ENCODE measurements around the gene ASIC2.

The ASIC2 gene

DNA sequence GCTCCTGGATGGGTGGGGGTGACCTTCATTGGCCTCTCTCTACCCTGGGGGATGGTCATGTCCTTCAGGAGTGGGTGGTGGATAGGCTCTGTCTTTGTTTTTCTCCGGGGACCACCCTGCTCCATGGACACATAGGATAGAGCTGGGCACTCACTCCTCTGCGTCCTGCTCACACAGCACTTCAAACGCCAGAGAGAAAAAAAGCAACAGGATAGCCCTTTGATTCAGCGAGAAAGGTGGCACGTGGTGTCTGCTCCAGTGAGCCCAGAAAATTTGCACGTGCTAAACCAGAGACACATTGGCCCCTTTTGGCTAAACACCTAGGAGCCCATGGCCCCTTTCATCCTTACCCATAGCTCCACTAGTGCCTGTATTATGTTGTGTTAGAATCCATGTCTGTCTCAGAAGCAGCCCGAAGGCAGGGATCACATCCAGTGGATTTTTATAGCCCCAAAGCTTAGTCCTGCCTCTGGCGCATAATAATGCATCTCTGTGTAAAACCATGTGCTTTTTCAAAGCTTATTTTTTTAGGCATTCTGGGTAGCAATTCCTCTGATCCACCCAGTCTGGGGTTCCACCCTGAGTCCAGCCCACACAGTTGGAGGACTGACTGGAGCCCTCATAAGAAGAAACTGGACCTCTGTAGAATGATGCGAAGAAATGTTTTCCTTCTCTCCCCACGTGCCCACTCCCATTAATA, 90.1 kb downstream of the ASIC2 start:
- no peak for DNase-seq (ENCODE audit: low spot score)

DNA sequence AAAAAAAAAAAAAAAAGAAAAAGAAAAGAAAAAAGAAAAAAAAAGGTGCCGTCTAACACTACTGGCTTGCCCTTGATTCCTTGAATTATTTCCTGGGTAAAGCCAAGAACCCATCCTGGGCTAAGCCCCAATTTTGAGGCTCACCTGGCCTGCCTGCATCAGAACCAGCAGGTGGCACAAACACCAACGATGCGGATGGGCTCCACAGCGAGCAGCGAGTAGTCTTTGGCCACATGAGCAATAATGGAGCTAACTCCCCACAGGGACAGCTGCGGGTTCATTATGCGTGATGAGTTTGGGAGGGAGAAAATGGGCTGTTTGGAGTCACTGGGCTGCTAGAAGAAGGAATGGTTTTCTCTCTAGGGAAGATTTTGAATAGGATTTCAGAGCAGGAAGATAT, 91.1 kb downstream of the ASIC2 start:
- DNase-seq (ENCODE audit: low spot score) = no peak

DNA sequence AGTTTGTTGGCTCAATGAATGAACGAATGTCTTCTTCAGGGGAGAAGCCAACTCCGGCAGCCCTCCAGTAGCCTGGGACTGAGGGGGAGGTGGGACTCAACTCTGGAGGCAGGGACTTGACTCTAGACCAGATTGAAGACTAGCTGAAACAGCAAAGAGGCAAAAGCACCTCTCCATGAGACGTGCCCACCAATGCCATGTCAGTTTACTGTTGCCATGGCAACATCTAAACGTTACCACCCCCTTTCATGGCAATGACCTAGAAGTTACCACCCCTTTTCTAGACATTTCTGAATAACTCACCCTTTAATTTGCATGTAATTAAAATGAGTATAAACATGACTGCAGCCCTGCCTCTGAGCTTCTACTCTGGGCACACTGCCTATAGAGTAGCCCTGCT, 91.8 kb downstream of the ASIC2 start:
- no peak for DNase-seq (ENCODE audit: low spot score)

DNA sequence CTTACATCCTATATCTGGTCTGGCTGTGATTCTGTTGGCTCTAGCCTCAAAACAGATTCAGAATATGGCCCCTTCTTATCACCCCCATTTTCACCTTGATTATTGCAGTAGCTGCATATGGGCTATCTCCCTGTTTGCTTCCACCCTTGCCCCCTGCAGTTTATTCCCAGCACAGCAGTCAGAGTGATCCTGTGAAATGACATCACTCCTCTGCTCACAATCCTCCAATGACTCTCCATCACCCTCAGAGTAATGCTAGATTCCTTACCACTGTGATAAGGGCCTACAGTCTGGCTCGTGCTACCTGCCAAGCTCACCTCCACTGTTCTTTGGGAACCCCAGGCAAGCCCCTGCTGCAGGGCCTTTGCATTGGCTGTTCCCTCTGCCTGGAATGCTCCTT, 92.5 kb downstream of the ASIC2 start:
- DNase-seq (ENCODE audit: low spot score) = no peak

DNA sequence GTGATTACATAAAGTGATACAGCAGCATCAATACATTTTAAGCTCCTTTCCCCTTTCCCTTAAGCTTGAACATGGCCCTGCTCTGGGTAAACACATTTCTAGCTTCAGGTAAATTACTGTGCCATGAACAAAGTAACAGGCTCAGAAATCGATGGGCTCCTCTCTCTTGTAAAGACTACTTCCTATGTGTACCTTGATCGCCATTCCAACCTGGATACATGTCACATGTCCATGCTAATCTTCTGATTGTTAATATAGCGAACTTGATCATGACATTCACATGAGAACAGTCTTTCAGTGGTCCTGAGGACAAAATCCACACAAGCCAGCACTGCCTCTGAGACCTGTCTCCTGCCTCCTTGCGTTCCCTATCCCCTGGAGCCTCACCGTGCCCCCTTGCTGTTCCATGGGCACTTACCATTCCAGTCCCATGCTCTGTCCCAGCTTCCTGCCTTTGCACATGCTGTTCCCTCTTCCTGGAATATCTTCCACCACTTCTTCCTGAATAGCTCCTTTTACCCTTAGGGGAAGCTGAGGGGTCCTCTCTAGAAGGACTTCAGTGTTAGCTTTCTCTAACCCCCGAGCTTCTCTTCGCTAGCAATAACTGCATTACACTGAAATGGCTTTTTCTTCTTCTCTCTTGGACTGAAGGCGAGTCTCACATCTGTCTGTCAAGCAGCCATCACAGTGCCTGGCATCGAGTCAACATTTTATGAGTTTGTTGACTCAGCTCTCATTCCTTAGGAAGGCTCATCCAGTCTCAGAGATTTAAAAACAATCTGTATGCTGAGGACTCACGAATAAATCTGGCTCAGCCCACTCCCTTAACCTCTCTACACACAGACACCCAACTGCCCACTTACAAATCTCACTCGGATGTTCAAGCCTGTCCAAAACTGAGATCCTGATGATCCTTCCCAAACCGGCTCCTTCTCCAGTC, 93.3 kb downstream of the ASIC2 start:
- DNase-seq (ENCODE audit: low spot score) = peak; percentile 51

DNA sequence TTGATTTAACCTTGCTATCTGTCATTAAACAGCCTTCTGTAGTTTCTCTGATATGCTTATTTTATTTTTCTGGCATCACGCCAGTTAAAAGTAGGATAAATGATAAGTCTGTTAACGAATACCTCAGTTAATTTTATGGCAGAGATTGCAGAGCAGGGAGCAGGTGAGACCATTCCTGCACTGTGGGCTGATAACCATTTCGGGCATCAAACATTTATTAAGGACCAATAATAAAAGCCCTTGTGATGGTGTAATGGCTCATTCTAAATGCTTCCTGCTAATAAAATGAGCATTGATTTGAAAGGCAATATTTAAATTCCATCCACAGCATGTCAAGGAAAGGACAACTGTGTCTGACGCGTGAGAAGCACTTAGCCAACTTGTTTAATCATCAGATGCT, 94.1 kb downstream of the ASIC2 start:
- no peak for DNase-seq (ENCODE audit: low spot score)

DNA sequence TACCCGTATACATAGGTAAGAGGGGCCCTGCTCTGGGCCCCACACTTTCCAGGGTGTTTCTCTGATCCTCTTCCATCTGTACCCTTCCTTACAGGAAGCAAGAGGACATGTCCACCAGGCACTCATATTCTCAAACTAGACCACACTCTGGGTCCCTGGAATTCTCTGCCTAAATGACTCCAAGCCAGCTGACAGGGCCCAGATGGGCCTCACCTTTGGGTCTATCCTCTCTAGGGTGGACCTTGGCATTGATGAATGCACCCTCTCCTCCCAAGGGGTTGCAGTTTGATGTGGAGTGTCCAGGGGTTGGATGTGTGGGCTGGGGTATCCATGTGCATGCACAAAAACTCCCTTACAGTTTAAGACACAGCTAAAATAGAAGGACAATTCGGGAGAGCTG, 95.8 kb downstream of the ASIC2 start:
- no peak for DNase-seq (ENCODE audit: low spot score)

DNA sequence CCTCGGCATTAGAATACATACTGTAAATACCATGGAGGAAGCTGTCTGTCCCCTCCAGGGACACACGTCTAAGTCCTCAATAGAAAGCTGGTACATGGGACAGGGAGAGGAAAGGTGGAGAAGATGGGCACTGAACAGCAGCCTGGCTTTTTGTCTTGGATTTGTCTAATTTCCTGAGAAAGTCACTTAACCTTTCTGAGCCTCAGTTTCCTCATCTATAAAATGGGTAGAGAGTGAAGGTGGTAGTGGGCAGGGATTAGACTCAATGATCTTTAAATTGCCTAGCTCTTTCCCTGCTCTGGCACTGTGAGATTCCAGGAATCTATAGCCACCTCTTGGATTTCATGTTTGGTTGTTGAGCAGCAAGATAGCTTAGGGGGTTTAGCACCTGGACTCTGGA, 96.2 kb downstream of the ASIC2 start:
- DNase-seq (ENCODE audit: low spot score) = no peak

DNA sequence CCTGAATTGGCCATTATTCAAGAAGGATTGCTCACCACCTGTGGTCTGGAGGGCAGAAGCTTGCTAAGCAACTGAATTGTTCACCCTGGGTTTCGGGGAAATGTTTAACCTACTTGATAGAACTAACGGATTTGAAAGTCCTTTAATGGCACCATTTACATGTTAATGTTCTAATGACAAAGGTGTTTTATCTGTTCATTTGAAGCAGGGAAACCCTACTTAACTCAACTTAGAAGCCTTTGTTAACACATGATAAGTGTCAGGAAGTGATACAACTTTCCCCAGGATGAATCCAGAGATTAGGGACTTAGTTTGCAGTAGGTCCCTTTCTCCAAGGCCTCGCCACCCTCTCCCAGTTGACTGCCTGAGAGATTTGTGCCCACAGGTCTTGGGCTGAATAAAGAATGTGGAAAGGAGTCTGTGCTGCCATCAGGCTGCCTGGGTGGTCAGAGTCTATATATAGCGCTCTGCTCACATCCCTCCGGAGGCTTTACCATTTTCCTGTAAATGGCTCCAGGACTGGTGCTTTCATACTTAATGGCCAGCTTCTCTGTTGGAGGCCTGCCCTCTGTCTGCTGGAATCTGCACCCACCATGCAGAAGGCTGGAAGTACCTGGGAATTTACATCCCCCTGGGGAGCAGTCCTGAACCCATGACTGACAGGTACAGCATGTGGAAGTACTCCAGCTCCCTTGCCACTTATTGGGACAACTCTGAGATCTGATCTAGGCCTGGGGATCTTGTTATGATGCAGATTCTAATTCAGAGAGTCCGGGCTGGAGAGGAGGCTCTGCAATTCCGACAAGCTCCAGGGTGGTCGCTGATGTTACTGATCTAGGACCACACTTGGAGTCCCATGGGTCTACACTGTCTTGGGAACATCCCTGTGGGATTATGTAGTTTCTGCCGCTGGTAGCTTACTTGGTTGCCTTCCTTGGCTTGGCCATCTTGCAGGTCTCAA, 99.9 kb downstream of the ASIC2 start:
- DNase-seq (ENCODE audit: low spot score) = no peak

DNA sequence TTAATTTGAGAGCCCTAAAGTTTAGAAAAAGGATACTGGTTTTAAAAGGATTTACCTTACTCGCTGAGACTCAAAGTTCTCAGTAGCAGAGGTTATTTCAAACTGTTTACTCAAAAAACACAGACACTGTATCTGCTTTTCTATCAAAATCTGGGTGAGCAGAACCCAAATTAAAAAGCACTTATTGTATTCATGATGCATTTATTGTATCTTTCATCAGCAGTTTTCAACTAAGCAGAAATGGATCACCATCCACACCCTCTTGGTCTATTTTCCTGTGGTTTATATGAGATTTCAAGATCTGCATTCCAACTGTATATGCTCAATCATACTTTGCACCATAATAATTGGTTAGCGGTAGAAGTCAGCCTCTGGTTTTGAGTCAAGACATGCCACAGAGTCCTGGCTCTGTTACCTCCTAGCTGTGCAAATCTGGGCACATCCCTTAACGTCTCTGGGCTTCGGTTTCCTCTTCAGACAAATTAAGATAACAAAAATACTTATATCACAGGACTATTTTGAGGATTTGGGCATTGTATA, 109.5 kb downstream of the ASIC2 start:
- DNase-seq (ENCODE audit: low spot score) = no peak

DNA sequence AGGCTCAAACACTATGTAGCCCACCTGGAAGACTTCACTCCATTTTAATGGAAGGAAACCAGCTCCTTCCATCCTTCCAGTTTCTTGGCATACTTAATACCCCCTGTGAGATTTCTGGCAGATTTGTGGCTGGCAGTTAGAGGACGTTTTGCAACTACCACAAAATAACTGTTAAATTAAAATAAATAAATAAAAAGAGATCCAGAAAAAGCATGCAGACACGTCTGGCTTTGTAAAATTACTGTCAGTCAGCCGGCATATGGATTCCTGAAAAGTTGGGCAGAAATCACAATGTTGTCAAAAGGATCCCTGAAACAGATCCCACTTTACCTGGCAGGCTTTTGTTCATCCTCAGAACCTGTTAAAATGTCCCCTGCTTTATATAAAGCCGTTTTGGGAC, 113.9 kb downstream of the ASIC2 start:
- no peak for DNase-seq (ENCODE audit: low spot score)

DNA sequence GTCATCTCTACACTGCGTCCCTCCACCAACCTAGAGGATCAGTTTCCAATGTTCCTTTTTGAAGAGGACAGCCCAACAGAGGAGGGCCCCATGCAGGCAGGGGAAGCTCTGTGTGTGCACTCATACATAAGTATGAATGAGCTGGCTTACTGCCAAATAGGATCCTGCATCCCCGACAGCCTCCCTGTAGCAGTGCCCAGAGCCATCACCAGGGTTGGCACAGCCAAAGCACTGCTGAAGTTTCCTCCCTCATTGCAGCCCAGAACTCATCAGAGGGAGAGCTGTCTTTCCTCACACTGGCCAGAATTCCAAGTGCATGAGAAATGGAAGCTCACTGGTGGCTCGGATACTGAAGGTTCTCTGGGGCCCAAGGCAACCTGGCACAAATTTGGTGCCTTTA, 114.4 kb downstream of the ASIC2 start:
- no peak for DNase-seq (ENCODE audit: low spot score)

DNA sequence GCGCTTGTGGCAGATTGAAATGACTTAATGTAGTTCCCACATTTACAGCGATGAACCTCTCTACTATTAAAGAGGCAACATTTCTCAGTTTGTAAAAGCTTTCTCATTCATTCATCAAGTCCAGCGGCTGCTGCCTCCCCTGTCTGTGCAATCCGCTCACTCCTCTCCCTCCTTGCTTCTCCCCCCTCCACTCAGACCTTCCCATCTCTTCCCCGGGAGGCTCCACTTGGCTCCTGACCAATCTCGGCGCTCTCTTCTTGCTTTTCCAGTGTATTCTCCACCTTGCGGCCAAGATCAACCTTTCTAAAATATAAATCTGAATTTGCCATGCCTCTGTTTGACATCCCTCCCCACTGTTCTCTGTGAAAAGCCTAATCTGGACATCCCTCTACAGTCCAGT, 117.5 kb downstream of the ASIC2 start:
- DNase-seq (ENCODE audit: low spot score) = no peak

DNA sequence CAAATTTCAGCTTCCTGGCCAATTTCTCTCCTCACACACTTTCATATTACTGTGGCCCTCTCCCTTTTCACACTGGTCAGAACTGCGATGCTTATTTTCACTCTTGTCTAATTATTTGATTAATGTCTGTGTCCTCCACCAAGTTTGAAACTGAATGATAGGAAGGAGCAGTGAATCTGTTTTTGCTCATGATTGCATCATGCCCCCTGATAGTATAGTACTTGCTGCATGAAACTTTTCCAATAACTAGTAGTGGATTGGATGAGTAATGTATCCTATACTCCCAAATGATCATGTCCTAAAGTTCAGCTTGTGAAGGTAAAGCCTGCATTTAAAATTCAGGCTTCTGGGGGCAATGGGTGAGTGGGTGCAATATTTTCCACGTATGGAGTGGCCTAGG, 121.2 kb downstream of the ASIC2 start:
- no peak for DNase-seq (ENCODE audit: low spot score)

DNA sequence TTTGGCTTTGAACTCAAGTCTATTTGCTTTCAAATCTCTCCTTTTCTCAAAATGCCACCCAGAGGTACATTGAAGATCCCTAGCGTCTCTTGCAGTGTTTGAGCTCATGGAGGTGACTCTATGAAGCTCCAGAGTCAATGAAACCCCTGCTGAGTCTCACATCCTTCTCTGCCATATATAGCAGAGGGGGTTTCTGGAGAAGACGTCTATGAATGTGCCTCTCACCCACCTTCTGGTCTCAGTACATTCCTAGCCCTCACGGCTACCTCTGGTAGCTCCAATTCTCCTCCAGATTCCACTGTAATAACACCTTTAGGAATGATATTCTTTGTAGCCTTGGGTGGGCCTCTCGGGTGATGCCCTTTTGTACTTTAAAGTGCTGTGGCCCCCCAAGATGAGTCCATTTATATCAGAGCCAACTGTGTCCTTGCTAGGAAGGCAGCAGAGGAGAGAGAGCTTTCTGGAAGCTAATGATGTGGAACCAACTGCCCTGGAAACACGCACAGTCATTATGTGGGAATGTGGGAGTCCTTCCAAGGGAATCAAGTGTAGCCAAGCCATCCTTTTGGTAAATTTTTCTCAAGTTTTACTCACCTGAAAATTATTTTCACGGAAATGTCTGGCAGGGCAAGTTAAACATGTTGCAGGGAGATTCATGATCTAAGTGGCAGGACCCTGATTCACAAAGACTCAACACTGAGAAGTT, 123.4 kb downstream of the ASIC2 start:
- no peak for DNase-seq (ENCODE audit: low spot score)

DNA sequence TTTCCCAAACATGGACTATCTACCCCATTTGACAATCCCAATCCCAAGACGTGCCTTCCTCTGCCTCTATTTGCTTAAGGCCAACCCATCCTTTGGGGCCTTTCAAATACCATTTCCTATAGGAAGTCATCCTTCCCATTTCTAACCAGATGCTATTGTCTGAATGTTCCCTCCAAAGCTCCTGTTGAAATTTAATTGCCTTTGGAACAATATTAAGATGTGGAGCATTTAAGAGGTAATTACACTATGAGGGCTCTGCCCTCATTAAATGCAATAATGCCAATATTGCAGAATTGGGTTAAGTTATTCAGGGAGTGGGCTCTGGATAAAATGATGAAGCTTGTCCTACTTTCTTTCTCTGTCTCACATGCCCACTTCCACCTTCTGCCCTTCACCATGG, 125.4 kb downstream of the ASIC2 start:
- no peak for DNase-seq (ENCODE audit: low spot score)

DNA sequence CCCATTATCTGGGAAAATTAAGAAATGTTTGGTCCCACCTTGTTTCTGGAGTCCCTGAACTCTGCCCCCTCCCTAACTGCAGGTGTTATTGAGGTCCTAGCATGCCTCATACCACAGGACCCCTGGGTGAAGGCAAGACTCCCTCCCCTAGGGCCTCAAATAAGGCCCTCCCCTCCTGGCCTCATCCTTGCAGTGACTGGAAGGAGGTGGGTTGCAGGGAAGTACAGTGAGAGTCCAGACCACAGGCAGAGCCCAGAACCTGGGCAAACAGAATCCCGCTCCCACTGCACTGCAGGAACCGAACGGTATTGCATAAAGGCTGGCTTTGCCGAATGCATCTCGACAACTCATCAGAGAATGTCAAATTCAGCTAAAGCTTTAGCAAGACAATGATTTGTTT, 126.6 kb downstream of the ASIC2 start:
- no peak for DNase-seq (ENCODE audit: low spot score)

DNA sequence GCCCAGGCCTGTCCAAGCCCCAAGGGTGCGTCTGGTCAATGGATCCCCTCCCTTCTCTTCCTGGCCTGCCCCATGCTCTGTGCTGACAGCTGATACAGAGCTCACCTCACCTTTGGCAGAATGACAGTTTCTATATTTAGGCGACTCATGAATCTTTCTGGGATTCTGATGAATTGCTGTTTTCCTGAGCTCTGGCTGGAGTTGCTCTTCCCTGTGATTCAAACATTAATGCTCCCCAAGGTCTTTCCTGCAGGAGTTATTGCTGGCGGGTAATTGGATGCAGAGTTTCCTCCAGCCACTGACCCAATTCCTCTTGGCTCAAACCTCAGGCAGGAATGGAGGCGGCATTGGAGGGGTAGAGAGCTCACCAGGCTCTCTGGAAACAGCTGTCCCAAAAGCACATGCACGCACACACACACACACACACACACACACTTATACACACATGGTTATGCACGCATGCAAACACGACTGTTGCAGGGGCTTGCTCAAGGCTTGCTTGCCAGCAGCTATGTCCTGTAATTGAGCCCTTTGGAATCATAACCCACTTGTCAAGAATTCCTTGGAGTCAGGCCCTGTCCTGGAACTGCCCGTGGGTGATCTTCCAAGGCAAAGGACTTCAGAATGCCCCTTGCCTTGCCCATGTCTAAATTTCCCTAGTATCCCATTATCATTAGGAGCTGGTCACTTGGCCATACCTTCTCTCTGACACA, 128.8 kb downstream of the ASIC2 start:
- no peak for DNase-seq (ENCODE audit: low spot score)

DNA sequence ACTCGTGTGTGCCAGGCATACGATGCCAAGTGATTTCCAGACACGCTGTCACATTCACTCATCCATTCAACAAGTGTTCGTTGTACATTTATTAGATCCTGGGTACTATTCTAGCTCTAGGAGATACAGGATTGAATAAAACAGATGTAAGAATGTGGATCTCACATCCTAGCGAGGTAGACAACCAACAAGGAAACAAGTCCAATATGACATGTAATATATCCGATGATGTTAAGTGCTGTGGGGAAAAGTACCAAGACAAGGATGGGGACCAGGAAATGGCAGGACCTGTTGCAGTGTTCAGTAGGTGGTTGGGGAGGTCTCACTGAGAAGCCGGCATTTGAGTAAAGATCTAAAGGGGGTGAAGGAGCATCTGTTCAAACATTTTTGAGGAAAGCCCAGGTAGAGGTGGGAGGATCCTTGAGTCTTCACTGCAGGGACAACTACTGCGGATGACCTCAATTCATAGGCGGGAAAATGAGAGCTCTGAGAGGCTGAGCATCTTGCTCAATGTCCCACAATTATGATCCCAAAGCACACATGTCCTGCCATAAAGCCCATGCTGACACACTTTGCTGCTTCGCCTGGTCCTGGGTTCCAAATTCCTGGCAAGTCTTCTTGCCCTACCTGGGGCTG, 129.4 kb downstream of the ASIC2 start:
- no peak for DNase-seq (ENCODE audit: low spot score)

DNA sequence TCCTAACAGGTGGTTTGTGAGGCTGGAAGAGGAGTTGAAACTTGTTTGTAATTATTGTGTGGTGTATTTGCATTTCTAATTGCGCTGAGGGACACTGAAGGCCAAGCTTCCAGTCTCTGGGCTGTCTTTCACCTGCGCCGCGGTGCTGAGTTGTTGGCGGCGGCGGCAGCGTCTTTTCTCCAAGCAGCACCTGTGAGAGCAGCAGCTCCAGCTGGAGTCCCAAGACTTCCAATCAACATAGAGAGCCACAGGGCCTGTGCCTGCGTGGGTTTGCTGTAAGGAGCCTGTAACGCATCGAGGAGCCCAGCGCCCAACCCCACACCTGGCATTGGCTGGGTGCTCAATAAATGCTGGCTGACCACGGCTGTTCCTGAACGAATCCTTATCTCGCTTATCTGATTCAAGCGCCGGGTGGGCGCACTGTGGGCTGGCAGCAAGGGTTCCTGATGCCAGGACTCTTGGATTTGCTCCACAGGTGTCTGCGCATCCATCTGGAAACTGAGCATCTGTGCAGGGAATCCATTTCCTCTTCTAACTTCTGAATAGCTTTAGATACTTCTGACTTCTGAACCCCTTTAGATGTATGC, 138.1 kb downstream of the ASIC2 start:
- DNase-seq (ENCODE audit: low spot score) = no peak

Measured in LoVo (cell line).